ENCODE results near the gene ZNF350.
"Not testable (repeated sequence)": the region's sequence is repeated elsewhere in the genome, so short reads cannot be mapped to it uniquely, and the experiment has no call there.

The ZNF350 gene

GRCh38 chr19:51975787-51976186 is 10.9 kb downstream of the ZNF350 start:
- not testable (repeated sequence) for DNase-seq (ENCODE audit: low read depth in 1 of 2, low spot score in 1 of 2)

DNA sequence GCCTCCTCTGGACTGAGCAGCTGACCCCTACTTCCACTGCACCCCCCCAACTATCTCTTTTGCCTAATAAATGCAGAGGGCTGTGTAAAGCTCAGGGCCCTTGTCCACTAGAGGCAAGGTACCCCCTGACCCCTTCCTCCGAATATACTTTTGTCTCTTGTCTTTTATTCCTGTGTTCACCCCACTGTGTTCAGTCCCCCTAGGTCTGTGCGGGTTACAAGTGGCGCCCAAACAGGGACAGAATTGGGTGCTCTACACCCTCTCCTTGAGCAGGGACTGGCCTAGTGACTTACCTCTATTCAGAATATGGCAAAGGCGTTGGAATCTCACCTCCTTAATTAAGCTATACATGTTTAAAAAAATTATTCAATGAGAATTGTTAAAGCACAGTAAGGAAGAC is 15.0 kb downstream of the ZNF350 start:
- no peak for DNase-seq (ENCODE audit: low read depth in 1 of 2, low spot score in 1 of 2)

- DNase-seq (ENCODE audit: low read depth in 1 of 2, low spot score in 1 of 2) = no peak
Observed at GRCh38 chr19:51970718-51971117, 15.9 kb downstream of the ZNF350 start.

GRCh38 chr19:51965583-51965982 is 21.1 kb downstream of the ZNF350 start:
- DNase-seq (ENCODE audit: low read depth in 1 of 2, low spot score in 1 of 2) = no peak

- not testable (repeated sequence) for DNase-seq (ENCODE audit: low read depth in 1 of 2, low spot score in 1 of 2)
Observed at GRCh38 chr19:51960621-51961233, 25.9 kb downstream of the ZNF350 start.

DNA sequence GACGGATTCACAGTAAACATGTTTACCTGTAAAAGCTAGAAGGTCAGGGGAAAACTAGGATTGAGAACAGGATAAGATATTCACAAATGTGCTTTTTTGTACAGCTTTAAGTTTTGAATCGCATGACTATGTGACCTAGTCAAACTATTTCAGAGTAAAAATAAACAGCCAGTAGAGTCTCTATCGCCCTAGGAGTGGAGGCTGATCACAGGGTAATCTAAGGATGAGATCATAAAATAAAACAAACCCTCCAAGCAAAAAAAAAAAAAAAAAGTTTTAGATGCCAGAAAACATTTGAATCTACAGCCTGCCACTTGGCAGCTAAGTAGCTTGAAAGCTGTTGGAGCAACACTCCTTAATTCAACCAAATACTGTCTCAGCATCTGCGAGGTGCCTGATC is 26.8 kb downstream of the ZNF350 start:
- DNase-seq (ENCODE audit: low read depth in 1 of 2, low spot score in 1 of 2) = no peak

DNA sequence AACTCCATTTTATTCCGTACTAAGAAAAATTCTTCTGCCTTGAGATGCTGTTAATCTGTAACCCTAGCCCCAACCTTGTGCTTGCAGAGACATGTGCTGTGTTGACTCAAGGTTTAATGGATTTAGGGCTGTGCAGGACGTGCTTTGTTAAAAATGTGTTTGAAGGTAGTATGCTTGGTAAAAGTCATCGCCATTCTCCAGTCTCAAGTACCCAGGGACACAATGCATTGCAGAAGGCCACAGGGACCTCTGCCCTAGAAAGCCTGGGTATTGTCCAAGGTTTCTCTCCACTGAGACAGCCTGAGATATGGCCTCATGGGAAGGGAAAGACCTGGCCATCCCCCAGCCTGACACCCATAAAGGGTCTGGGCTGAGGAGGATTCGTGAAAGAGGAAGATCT is 28.8 kb downstream of the ZNF350 start:
- not testable (repeated sequence) for DNase-seq (ENCODE audit: low read depth in 1 of 2, low spot score in 1 of 2)

DNA sequence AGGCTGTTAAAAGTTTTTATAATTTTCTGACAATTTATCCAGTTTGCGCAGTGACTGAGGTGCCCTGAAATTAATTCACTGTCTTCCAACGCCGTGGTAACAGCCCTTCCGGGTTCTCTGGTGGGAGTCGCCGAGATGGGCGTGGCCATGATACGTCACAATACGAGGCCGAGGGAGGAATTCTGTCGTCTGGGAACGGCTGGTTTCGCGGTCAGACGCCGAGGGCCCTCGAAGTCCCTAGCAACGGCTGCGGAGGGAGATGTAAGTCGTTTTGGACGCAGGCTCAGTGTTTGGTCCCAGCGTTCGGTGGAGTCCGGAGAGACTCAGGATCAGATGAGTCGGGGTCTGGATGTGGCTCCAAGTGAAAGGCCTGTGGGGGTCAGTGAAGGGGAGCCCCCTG is 37.7 kb downstream of the ZNF350 start:
- DNase-seq (ENCODE audit: low read depth in 1 of 2, low spot score in 1 of 2) = no peak

DNA sequence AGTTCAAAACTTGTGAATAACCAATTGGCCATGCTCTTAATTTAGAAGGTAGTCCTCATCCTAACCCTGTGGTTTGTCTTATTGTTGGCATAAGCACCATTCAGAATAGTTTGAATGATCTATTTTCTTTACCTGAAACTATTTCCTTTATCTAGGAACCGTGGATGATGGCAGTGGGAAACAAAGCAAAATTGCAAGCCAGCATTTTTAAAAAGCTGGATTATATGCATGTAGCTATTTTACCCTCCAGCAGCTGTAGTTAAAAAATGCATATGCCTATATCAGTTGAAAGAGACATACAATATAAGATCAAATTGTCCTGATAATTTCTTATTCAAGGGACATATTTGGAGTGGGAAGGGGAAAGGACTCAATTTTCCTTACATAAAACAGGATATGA is 40.0 kb downstream of the ZNF350 start:
- DNase-seq (ENCODE audit: low read depth in 1 of 2, low spot score in 1 of 2) = no peak

DNA sequence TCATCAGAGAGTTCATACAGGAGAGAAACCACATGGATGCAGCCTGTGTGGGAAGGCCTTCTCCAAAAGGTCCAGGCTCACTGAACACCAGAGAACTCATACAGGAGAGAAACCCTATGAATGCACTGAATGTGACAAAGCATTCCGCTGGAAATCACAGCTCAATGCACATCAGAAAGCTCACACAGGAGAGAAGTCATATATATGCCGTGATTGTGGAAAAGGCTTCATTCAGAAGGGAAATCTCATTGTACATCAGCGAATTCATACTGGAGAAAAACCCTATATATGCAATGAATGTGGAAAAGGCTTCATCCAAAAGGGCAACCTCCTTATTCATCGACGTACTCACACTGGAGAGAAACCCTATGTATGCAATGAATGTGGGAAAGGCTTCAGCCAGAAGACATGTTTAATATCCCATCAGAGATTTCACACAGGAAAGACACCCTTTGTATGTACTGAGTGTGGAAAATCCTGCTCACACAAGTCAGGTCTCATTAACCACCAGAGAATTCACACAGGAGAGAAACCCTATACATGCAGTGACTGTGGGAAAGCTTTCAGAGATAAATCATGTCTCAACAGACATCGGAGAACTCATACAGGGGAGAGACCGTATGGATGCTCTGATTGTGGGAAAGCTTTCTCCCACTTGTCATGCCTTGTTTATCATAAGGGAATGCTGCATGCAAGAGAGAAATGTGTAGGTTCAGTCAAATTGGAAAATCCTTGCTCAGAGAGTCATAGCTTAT is 41.7 kb downstream of the ZNF350 start:
- DNase-seq (ENCODE audit: low read depth in 1 of 2, low spot score in 1 of 2) = no peak

DNA sequence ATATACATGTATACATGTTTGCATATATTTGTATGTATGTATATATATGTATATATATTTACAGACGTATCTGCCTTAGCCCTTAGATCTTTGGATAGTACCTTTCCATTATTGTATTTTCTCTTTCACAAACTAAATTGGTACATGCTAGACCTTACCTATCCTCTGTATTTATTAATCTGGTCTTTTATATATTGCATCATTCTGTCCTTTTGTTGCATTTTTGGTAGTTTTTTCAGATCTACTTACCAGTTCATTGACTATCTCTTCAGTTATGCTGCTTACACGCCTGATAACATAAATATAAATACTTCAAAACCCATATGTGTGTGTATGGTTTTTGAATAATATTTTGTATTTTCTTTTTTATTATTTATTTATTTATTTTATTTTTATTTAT is 47.7 kb downstream of the ZNF350 start:
- no peak for DNase-seq (ENCODE audit: low read depth in 1 of 2, low spot score in 1 of 2)

GRCh38 chr19:51931921-51932320 is 54.7 kb downstream of the ZNF350 start:
- no peak for DNase-seq (ENCODE audit: low read depth in 1 of 2, low spot score in 1 of 2)

DNA sequence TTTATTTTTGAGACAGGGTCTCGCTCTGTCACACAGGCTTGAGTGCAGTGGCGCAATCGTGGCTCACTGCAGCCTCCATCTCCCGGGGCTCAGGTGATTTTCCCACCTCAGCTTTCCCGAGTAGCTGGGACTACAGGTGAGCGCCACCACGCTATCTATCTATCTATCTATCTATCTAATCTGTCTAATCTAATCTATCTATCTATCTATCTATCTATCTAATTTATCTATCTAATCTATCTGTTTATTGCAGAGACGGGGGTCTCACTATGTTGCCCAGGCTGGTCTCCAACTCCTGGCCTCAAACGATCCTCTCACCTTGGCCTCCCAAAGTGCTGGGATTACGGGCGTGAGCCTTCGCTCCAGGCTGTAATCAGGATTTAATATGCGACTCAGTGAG is 58.8 kb downstream of the ZNF350 start:
- no peak for DNase-seq (ENCODE audit: low read depth in 1 of 2, low spot score in 1 of 2)

DNA sequence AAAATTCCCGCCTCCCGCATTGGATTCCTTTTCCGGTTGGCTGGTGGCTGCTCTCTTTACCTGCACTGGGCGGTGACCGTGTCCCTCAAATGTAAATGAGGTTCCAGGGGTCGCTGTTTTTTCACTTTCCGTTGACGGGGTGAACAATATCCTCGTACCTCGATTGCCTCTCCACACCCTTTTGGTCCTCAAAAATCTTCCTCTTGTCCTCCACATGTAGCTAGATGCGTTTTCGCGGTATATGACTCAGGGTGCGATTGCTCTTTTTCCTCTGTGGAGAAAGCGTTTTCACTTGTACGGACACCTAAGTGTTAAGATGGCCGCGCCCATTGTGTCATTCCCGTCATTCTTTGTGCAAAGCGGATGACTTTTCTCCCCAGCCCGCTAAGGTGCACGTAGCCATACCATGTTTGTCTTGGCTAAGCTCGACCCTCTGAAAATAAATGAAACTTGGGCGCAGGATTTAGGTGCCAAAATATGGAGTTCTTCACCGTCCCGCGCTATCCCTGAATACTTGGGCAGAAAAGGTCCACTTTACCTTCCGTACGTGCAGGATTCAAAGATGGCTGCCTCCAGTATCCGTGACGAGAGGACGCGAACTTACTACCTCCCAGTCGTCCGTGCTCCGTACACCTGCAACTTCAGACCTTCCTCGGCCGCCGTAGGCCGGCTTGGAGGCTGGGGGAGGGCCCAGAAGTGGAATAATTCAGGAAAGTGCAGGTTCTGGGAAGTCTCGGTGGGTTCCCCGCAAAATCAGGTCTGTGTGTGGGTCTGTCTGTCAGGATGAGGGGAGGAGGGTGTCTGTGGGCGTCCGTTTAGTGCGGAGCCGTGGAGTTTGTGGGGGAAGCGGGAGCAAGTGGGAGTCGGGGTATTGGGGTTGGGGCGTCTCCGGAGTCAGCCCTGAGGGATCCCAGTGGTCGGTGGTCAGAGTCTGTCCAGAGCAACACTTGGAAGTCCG is 59.6 kb downstream of the ZNF350 start, which contains the start of gene ZNF613:
Gene ZNF613 (plus strand): TSS at position 689 of the 958 bp plus-strand sequence. CDS start 8,749 bp downstream, outside the sequence.
- peak; percentile 76 to 84 for DNase-seq (ENCODE audit: low read depth in 1 of 2, low spot score in 1 of 2)

GRCh38 chr19:51926426-51926783 is 60.2 kb downstream of the ZNF350 start:
- DNase-seq (ENCODE audit: low read depth in 1 of 2, low spot score in 1 of 2) = peak in 1 of 2 donors; percentile 0

GRCh38 chr19:51921949-51922348 is 64.7 kb downstream of the ZNF350 start:
- DNase-seq (ENCODE audit: low read depth in 1 of 2, low spot score in 1 of 2) = no peak

GRCh38 chr19:51919606-51920005 is 67.0 kb downstream of the ZNF350 start:
- no peak for DNase-seq (ENCODE audit: low read depth in 1 of 2, low spot score in 1 of 2)

DNA sequence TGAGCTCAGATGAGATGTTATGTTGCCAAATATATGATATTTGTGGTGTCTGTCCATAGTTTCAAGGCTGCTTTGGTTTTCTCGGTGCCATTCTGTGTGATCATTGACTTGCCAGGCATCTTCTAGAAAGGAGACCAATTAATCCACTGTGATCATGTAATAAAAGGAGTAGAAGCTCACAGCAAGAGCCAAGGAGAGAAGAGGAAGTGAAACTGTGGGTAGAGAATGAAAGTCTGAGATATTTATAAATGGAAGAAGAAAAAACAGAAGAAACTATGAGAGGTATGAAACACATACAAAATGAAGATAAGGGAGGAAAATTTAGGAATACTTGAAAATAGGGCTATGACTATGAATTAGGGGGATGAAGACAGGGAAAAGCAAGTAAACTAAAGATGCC is 70.5 kb downstream of the ZNF350 start:
- DNase-seq (ENCODE audit: low read depth in 1 of 2, low spot score in 1 of 2) = no peak

DNA sequence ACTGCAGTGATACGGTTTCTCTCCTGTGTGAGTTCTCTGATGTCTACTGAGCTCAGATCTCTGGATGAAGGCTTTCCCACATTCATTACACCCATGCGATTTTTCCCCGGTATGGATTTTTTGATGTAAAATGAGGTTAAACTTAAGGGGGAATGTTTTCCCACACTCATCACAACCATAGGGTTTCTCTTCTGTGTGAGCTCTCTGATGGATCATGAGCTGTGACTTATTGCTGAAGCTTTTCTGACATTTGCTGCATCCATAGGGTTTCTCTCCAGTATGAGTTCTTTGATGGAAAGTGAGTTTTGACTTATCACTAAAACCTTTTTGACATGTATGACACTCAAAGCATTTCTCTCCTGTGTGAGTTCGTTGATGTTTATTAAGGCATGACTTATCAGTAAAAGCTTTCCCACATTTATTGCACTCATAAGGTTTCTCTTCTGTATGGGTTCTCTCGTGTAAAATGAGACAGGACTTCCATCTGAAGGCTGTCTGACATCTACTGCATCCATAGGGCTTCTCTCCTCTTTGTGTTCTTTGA is 71.2 kb downstream of the ZNF350 start:
- DNase-seq (ENCODE audit: low read depth in 1 of 2, low spot score in 1 of 2) = no peak
